ENCODE data around the gene TMPRSS12.

DNA sequence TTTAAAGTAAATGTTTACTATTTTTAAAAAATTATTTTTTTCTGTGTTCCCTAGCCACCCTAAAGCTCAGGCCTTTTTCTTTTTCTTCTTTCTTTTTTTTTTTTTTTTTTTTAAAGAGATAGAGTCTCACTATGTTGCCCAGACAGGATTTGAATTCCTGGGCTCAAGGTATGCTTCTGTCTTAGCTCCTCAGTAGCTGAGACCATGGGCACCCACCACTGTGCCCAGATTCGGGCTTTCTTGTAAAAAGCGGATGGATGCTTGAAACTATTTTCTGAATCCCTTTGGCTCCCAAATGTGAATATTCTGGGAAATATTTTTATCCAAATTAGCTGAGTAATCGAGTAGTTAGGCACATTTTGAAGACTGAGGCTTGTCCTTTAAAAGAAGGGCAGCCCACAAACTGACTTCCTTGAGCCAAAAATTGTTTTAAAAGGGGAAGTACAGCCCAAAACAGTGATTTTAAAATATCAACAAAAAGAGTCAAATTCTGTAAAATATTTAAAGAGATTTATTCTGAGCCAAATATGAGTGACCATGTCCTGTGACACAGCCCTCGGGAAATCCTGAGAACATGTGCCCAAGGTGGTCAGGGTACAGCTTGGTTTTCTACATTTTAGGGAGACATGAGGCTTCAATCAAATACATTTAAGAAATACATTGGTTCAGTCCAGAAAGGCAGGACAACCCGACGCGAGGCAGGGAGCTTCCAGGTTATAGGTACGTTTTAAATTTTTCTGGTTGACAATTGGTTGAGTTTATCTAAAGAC is 80.8 kb downstream of the TMPRSS12 start:
- TF ChIP-seq CTCF (IDR thresholded peaks at IDR 0.05) (no peak), POLR2A (IDR thresholded peaks at IDR 0.05) (no peak)
